Liver (tissue), 3 donors: ENCODE measurements around the gene UTRN.
A peak's percentile ranks its signal among the peaks of the same experiment; 100 is the strongest.

Source experiments
- EGR1 ChIP-seq, 2 donors: IDR thresholded peaks; 2 replicates each; pipeline ENCODE4 v1.6.1; 2016 to 2018; ENCODE audit warnings: antibody characterized with exemption in 2 of 2, low read depth in 2 of 2
- FOXA1 ChIP-seq: IDR thresholded peaks from 2 replicates; pipeline ENCODE4 v1.6.1; 2016; ENCODE audit warnings: antibody characterized with exemption
- GABPA ChIP-seq, 2 donors: IDR thresholded peaks in 1 of 2; conservative IDR thresholded peaks in 1 of 2; 2 replicates each; pipeline ENCODE4 v1.6.1; 2016; ENCODE audit warnings: antibody characterized with exemption in 2 of 2, mild to moderate bottlenecking in 1 of 2, moderate library complexity in 1 of 2
- JUND ChIP-seq, 2 donors: IDR thresholded peaks; 2 replicates each; pipeline ENCODE4 v1.6.1; 2016; ENCODE audit warnings: antibody characterized with exemption in 2 of 2
- MAX ChIP-seq: IDR thresholded peaks from 2 replicates; pipeline ENCODE4 v1.6.1; 2016; ENCODE audit warnings: antibody characterized with exemption
- RAD21 ChIP-seq, 2 donors: IDR thresholded peaks; 2 replicates each; pipeline ENCODE4 v1.6.1; 2016; ENCODE audit warnings: antibody characterized with exemption in 2 of 2, mild to moderate bottlenecking in 2 of 2
- TAF1 ChIP-seq: conservative IDR thresholded peaks from 2 replicates; pipeline ENCODE4 v1.6.1; 2016; ENCODE audit warnings: antibody characterized with exemption, mild to moderate bottlenecking
- ZBTB33 ChIP-seq: IDR thresholded peaks from 2 replicates; pipeline ENCODE4 v1.6.1; 2016; ENCODE audit warnings: antibody characterized with exemption
- TF ChIP-seq, protein P1 (sequence below): fragments of 150-350 bp; IDR thresholded peaks from 2 replicates; pipeline ENCODE4 v1.5.1; 2017; ENCODE audit warnings: improper control_type of control experiment, low read depth, low read length; ENCODE audit not compliant: missing input control
- TF ChIP-seq, protein P2 (sequence below): IDR thresholded peaks from 2 replicates; pipeline ENCODE4 v1.6.1; 2016; ENCODE audit warnings: antibody characterized with exemption, mild to moderate bottlenecking
- donor health status: healthy.
- donor health status: healthy.

GRCh38 chr6:144298194-144298593, 13.1 kb downstream of the UTRN start:
- TF ChIP-seq, protein P1, sequence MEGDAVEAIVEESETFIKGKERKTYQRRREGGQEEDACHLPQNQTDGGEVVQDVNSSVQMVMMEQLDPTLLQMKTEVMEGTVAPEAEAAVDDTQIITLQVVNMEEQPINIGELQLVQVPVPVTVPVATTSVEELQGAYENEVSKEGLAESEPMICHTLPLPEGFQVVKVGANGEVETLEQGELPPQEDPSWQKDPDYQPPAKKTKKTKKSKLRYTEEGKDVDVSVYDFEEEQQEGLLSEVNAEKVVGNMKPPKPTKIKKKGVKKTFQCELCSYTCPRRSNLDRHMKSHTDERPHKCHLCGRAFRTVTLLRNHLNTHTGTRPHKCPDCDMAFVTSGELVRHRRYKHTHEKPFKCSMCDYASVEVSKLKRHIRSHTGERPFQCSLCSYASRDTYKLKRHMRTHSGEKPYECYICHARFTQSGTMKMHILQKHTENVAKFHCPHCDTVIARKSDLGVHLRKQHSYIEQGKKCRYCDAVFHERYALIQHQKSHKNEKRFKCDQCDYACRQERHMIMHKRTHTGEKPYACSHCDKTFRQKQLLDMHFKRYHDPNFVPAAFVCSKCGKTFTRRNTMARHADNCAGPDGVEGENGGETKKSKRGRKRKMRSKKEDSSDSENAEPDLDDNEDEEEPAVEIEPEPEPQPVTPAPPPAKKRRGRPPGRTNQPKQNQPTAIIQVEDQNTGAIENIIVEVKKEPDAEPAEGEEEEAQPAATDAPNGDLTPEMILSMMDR: no peak
- TF ChIP-seq RAD21 (IDR thresholded peaks at IDR 0.05) (no peak), MAX (peak; percentile 76), GABPA (IDR thresholded peaks at IDR 0.05 in 1 of 2, conservative IDR thresholded peaks at IDR 0.05 in 1 of 2) (peak in 1 of 2 donors; percentile 48), JUND (IDR thresholded peaks at IDR 0.05) (no peak), FOXA1 (no peak), EGR1 (IDR thresholded peaks at IDR 0.05; ENCODE audit: low read depth in 2 of 2) (peak in 1 of 2 donors; percentile 28), TAF1 (no peak), ZBTB33 (no peak)
- TF ChIP-seq, protein P2, sequence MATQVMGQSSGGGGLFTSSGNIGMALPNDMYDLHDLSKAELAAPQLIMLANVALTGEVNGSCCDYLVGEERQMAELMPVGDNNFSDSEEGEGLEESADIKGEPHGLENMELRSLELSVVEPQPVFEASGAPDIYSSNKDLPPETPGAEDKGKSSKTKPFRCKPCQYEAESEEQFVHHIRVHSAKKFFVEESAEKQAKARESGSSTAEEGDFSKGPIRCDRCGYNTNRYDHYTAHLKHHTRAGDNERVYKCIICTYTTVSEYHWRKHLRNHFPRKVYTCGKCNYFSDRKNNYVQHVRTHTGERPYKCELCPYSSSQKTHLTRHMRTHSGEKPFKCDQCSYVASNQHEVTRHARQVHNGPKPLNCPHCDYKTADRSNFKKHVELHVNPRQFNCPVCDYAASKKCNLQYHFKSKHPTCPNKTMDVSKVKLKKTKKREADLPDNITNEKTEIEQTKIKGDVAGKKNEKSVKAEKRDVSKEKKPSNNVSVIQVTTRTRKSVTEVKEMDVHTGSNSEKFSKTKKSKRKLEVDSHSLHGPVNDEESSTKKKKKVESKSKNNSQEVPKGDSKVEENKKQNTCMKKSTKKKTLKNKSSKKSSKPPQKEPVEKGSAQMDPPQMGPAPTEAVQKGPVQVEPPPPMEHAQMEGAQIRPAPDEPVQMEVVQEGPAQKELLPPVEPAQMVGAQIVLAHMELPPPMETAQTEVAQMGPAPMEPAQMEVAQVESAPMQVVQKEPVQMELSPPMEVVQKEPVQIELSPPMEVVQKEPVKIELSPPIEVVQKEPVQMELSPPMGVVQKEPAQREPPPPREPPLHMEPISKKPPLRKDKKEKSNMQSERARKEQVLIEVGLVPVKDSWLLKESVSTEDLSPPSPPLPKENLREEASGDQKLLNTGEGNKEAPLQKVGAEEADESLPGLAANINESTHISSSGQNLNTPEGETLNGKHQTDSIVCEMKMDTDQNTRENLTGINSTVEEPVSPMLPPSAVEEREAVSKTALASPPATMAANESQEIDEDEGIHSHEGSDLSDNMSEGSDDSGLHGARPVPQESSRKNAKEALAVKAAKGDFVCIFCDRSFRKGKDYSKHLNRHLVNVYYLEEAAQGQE: no peak
